Measurements from ENCODE around the gene MYCBP.
"Not testable (repeated sequence)": the region's sequence is repeated elsewhere in the genome, so short reads cannot be mapped to it uniquely, and the experiment has no call there.

The MYCBP gene

GRCh38 chr1:38846210-38846609 is 26.9 kb downstream of the MYCBP start:
- H3K9me3 Mint-ChIP-seq, result no peaks in the 10 kb centered on the region
- H3K36me3 Mint-ChIP-seq (ENCODE audit: low read depth), result peaks cover 53% of the 10 kb centered on the region
- H3K27me3 Mint-ChIP-seq, result no peaks in the 10 kb centered on the region
- H3K27ac Mint-ChIP-seq, result no peak overlapping the region
- H3K4me1 Mint-ChIP-seq (ENCODE audit: low read depth), result peaks cover 4% of the 10 kb centered on the region
- H3K4me3 Mint-ChIP-seq, result no peak overlapping the region

DNA sequence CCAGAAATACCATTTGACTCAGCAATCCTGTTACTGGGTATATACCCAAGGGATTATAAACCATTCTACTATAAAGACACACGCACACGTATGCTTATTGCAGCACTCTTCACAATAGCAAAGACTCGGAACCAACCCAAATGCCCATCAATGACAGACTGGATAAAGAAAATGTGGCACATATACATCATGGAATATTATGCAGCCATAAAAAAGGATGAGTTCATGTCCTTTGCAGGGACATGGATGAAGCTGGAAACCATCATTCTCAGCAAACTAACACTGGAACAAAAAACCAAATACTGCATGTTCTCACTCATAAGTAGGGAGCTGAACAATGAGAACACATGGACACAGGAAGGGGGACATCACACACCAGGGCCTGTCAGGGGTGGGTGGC is 28.1 kb downstream of the MYCBP start:
- H3K9me3 Mint-ChIP-seq; H3K4me3 Mint-ChIP-seq; H3K27ac Mint-ChIP-seq; H3K27me3 Mint-ChIP-seq; H3K4me1 Mint-ChIP-seq (ENCODE audit: low read depth): not testable (repeated sequence)
- H3K36me3 Mint-ChIP-seq (ENCODE audit: low read depth), result peaks cover 53% of the 10 kb centered on the region

- peaks cover 47% of the 10 kb centered on the region for H3K36me3 Mint-ChIP-seq (ENCODE audit: low read depth)
- H3K27me3 Mint-ChIP-seq, result no peaks in the 10 kb centered on the region
- no peaks in the 10 kb centered on the region for H3K4me1 Mint-ChIP-seq (ENCODE audit: low read depth)
- H3K4me3 Mint-ChIP-seq, result no peak overlapping the region
- H3K27ac Mint-ChIP-seq, result no peak overlapping the region
- no peaks in the 10 kb centered on the region for H3K9me3 Mint-ChIP-seq
These were observed 32.9 kb downstream of the MYCBP start for GRCh38 chr1:38840281-38840680.

DNA sequence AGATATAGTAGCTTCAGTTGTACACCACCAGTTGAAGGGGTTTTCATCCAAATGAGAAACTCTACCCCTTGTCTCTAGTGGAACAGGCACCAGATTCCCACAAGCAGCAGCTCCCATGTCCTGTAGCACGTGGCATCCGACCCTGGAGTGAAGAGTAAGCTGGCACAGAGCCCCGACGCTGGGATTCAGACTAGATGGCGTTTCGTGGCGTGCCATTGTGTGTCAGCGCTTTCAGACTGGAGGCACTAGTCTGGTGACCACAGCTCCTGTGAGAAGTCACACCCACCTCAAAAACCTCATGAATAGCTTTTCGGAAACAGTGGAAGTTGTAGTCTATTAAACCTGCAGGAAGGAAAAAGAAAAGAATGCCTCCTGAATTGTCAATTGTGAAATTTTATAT is 33.8 kb downstream of the MYCBP start:
- H3K9me3 Mint-ChIP-seq, result no peaks in the 10 kb centered on the region
- no peak overlapping the region for H3K4me3 Mint-ChIP-seq
- H3K27me3 Mint-ChIP-seq, result no peaks in the 10 kb centered on the region
- H3K27ac Mint-ChIP-seq, result no peak overlapping the region
- peaks cover 38% of the 10 kb centered on the region for H3K36me3 Mint-ChIP-seq (ENCODE audit: low read depth)
- no peaks in the 10 kb centered on the region for H3K4me1 Mint-ChIP-seq (ENCODE audit: low read depth)

DNA sequence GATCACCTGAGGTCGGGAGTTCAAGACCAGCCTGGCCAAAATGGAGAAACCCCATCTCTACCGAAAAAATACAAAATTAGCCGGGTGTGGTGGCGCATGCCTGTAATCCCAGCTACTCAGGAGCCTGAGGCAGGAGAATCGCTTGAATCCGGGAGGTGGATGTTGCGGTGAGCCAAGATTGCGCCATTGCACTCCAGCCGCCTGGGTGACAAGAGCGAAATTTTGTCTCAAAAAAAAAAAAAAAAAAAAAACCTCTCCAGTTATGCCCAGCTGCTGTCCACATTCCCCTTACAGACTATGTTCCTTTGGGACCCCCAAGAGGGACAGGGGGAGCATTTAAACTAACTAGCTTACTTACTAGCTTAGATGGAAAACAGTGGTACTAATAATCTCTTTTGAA is 36.8 kb downstream of the MYCBP start:
- H3K27me3 Mint-ChIP-seq; H3K27ac Mint-ChIP-seq; H3K9me3 Mint-ChIP-seq; H3K4me3 Mint-ChIP-seq; H3K4me1 Mint-ChIP-seq (ENCODE audit: low read depth): not testable (repeated sequence)
- peaks cover 22% of the 10 kb centered on the region for H3K36me3 Mint-ChIP-seq (ENCODE audit: low read depth)

GRCh38 chr1:38834937-38835827 is 38.0 kb downstream of the MYCBP start:
- Mint-ChIP-seq H3K27ac (no peak overlapping the region), H3K27me3 (peaks cover 12% of the 10 kb centered on the region), H3K36me3 (ENCODE audit: low read depth) (peaks cover 15% of the 10 kb centered on the region), H3K9me3 (no peaks in the 10 kb centered on the region), H3K4me1 (ENCODE audit: low read depth) (no peaks in the 10 kb centered on the region), H3K4me3 (no peak overlapping the region)

DNA sequence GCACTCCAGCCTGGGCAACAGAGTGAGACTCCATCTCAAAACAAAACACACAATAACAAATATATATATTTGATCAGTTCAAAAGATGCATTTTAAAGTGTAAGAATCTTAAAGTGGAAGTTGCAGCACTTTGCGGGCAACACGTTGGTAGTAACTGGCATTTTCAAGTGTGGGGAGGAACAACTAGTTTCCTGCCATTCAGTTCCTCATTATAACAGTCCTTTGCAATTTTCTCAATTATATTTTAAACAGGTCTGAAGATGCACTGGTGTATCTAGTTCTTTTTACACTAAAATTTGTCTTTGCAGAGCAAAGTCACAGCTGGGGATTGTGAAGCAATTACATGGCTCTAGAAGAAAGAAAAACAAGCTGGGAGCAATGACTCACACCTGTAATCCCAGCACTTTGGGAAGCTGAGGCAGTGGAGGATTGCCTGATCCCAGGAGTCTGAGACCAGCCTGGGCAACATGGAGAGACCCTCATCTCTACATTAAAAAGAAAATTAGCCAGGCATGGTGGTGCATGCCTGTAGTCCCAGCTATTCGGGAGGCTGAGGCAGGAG is 38.8 kb downstream of the MYCBP start:
- H3K36me3 Mint-ChIP-seq (ENCODE audit: low read depth), result peaks cover 14% of the 10 kb centered on the region
- no peak overlapping the region for H3K27ac Mint-ChIP-seq

DNA sequence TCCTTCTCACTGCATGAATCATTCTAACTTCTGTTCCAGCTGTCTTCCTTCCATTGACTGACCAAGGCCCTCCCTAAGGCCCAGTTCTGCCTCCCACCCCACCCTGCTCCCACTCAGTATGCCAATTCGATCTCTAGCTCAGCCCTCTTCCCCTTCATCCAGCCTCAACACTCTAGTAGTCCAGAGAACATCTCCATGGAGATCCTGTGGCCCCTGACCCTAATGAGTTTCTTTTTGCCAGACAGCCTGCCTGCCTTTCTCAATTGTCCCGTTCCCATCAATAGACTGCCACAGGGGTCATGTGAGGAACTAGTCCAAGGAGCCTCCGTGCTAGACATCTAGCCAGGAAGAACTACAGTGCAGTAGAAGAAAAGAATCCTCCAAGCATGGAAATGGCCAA is 40.0 kb downstream of the MYCBP start:
- no peaks in the 10 kb centered on the region for H3K9me3 Mint-ChIP-seq
- no peaks in the 10 kb centered on the region for H3K4me1 Mint-ChIP-seq (ENCODE audit: low read depth)
- no peak overlapping the region for H3K4me3 Mint-ChIP-seq
- H3K36me3 Mint-ChIP-seq (ENCODE audit: low read depth), result peaks cover 5% of the 10 kb centered on the region
- H3K27me3 Mint-ChIP-seq, result peaks cover 20% of the 10 kb centered on the region
- H3K27ac Mint-ChIP-seq, result no peak overlapping the region

More for the DNA sequence above, 38.8 kb downstream of the MYCBP start:
- peaks cover 16% of the 10 kb centered on the region for H3K27me3 Mint-ChIP-seq
- H3K4me3 Mint-ChIP-seq, result no peak overlapping the region
- no peaks in the 10 kb centered on the region for H3K4me1 Mint-ChIP-seq (ENCODE audit: low read depth)
- H3K9me3 Mint-ChIP-seq, result no peaks in the 10 kb centered on the region

- no peak overlapping the region for H3K27ac Mint-ChIP-seq
- no peaks in the 10 kb centered on the region for H3K9me3 Mint-ChIP-seq
- H3K4me3 Mint-ChIP-seq, result no peak overlapping the region
- no peaks in the 10 kb centered on the region for H3K36me3 Mint-ChIP-seq (ENCODE audit: low read depth)
- H3K27me3 Mint-ChIP-seq, result peaks cover 20% of the 10 kb centered on the region
- H3K4me1 Mint-ChIP-seq (ENCODE audit: low read depth), result no peaks in the 10 kb centered on the region
These were observed 40.8 kb downstream of the MYCBP start for GRCh38 chr1:38832370-38832734.

- H3K4me1 Mint-ChIP-seq (ENCODE audit: low read depth), result no peaks in the 10 kb centered on the region
- no peaks in the 10 kb centered on the region for H3K9me3 Mint-ChIP-seq
- H3K36me3 Mint-ChIP-seq (ENCODE audit: low read depth), result no peaks in the 10 kb centered on the region
- H3K27ac Mint-ChIP-seq, result no peak overlapping the region
- no peak overlapping the region for H3K4me3 Mint-ChIP-seq
- H3K27me3 Mint-ChIP-seq, result peaks cover 20% of the 10 kb centered on the region
These were observed 41.3 kb downstream of the MYCBP start for GRCh38 chr1:38831731-38832369.

DNA sequence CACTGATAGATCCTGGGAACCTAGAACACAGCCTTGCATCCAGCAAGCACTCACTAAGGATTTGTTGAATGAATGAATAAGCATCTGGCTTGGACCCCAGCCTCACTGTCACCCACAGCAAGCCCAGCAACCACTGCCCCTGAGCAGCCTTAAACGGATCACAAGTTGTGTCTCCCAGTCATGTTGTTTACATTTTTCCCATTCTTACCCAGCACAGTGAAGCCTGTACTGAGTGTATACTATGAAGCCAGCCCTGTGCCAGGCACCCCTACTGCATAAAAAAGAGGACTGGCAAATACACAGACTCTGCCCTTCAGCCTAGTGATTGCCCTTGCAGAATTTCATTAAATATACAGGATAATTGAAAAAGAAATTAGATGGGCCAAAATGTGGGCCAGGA is 43.8 kb downstream of the MYCBP start:
- Mint-ChIP-seq H3K27me3 (peaks cover 30% of the 10 kb centered on the region), H3K9me3 (no peaks in the 10 kb centered on the region), H3K4me3 (no peak overlapping the region), H3K36me3 (ENCODE audit: low read depth) (no peaks in the 10 kb centered on the region), H3K27ac (no peak overlapping the region), H3K4me1 (ENCODE audit: low read depth) (no peaks in the 10 kb centered on the region)

DNA sequence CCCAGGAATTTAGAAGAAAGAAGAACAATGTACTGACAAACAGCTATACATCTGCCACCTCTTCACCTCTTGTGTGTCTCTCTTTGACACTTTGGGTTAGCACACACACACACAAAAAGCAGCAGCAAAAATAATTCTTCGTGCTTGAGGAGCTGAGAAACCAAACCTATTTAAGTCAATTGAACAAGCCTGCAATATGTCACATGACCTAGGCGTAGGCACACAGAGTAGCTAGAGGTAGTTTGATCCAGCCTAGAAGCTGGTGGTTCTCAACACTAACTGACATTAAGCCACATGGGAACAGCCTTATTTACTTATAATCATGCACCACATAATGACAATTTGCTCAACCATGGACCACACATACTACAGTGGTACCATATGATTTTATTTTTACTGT is 45.8 kb downstream of the MYCBP start:
- Mint-ChIP-seq H3K4me1 (ENCODE audit: low read depth) (no peaks in the 10 kb centered on the region), H3K9me3 (no peaks in the 10 kb centered on the region), H3K27me3 (peaks cover 34% of the 10 kb centered on the region), H3K4me3 (no peak overlapping the region), H3K27ac (no peak overlapping the region), H3K36me3 (ENCODE audit: low read depth) (no peaks in the 10 kb centered on the region)

GRCh38 chr1:38826886-38827285 is 46.3 kb downstream of the MYCBP start:
- Mint-ChIP-seq H3K27me3 (peaks cover 34% of the 10 kb centered on the region), H3K4me3 (no peak overlapping the region), H3K36me3 (ENCODE audit: low read depth) (no peaks in the 10 kb centered on the region), H3K27ac (no peak overlapping the region), H3K9me3 (no peaks in the 10 kb centered on the region), H3K4me1 (ENCODE audit: low read depth) (no peaks in the 10 kb centered on the region)

- no peaks in the 10 kb centered on the region for H3K9me3 Mint-ChIP-seq
- no peaks in the 10 kb centered on the region for H3K36me3 Mint-ChIP-seq (ENCODE audit: low read depth)
- H3K4me1 Mint-ChIP-seq (ENCODE audit: low read depth), result no peaks in the 10 kb centered on the region
- peaks cover 36% of the 10 kb centered on the region for H3K27me3 Mint-ChIP-seq
- H3K27ac Mint-ChIP-seq, result no peak overlapping the region
- H3K4me3 Mint-ChIP-seq, result no peak overlapping the region
These were observed 46.9 kb downstream of the MYCBP start for GRCh38 chr1:38826262-38826661.

DNA sequence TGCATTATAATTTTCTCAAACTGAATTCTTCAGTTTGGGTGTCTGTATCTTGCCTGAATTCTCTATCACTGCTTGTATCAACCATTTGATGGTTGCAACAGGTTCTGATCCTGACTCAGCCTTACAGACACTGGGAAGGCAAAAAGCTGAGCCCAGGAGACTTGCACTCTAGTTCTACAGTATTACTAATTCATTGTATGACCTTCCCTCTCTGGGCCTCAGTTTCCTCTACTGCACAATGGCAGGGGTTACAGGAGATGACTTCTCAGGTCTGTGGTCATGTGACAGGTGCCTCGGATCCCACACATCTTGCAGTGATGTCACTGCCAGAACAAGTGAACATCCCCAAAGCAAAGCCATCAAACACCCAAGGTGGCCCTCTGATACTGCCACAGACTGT is 52.3 kb downstream of the MYCBP start:
- Mint-ChIP-seq H3K9me3 (no peaks in the 10 kb centered on the region), H3K36me3 (ENCODE audit: low read depth) (no peaks in the 10 kb centered on the region), H3K27me3 (peaks cover 66% of the 10 kb centered on the region), H3K4me1 (ENCODE audit: low read depth) (peaks cover under 1% of the 10 kb centered on the region), H3K27ac (no peak overlapping the region), H3K4me3 (no peak overlapping the region)
